Nephron (organoid): ENCODE data around the gene N4BP2L2.
A peak's percentile ranks its signal among the peaks of the same experiment; 100 is the strongest.
"Not testable (repeated sequence)": the region's sequence is repeated elsewhere in the genome, so short reads cannot be mapped to it uniquely, and the experiment has no call there.

Experiments
- H3K27ac Mint-ChIP-seq, 3 experiments: 2 replicates each; pipeline ENCODE4 v1.8.0; 2020; ENCODE audit warnings: mixed read lengths in 3 of 3, mild to moderate bottlenecking in 2 of 3, moderate library complexity in 1 of 3
- H3K27me3 Mint-ChIP-seq: 2 replicates; pipeline ENCODE4 v1.8.0; 2021; ENCODE audit warnings: low read depth, mild to moderate bottlenecking, moderate library complexity, mixed read lengths
- H3K36me3 Mint-ChIP-seq: 2 replicates; pipeline ENCODE4 v1.8.0; 2020; ENCODE audit warnings: low read depth, mixed read lengths
- H3K4me1 Mint-ChIP-seq: 2 replicates; pipeline ENCODE4 v1.8.0; 2020; ENCODE audit warnings: mixed read lengths
- H3K4me3 Mint-ChIP-seq, 3 experiments: 2 replicates each; pipeline ENCODE4 v1.8.0; 2020; ENCODE audit warnings: mild to moderate bottlenecking in 3 of 3, mixed read lengths in 3 of 3, moderate library complexity in 2 of 3
- H3K9me3 Mint-ChIP-seq: 2 replicates; pipeline ENCODE4 v1.8.0; 2020; ENCODE audit warnings: mixed read lengths
- TF ChIP-seq, protein P1 (sequence below), 3 experiments: fragments of 200-600 bp; sonication (generic); IDR thresholded peaks; one replicate each; pipeline ENCODE4 v1.5.0; 2021; ENCODE audit warnings: antibody characterized with exemption in 3 of 3; ENCODE audit not compliant: unreplicated experiment in 3 of 3

N4BP2L2 gene

DNA sequence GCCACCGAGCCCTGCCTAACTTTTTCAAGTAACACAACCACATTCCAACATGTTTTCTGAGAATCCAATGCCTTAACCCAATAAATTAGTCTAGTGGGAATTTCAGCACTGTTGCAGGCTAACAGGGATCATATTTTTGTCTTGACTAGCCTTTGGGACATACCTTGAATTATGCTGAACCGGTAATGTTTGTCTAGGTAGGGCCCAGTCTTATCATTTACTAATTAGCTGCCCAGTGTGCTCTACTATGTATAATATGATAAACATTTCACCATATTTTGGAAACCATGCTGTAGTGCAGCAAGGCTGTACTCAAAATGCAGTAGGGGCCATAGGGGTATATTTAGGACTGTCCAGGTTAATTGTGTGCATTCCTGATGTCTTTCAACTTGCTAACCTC is 44.4 kb upstream of the N4BP2L2 start:
- Mint-ChIP-seq H3K27ac (no peak overlapping the region), H3K27me3 (peaks cover 6% of the 10 kb centered on the region), H3K4me3 (no peak overlapping the region), H3K4me1 (peaks cover 9% of the 10 kb centered on the region), H3K36me3 (no peaks in the 10 kb centered on the region), H3K9me3 (peaks cover 5% of the 10 kb centered on the region)
- TF ChIP-seq, protein P1, sequence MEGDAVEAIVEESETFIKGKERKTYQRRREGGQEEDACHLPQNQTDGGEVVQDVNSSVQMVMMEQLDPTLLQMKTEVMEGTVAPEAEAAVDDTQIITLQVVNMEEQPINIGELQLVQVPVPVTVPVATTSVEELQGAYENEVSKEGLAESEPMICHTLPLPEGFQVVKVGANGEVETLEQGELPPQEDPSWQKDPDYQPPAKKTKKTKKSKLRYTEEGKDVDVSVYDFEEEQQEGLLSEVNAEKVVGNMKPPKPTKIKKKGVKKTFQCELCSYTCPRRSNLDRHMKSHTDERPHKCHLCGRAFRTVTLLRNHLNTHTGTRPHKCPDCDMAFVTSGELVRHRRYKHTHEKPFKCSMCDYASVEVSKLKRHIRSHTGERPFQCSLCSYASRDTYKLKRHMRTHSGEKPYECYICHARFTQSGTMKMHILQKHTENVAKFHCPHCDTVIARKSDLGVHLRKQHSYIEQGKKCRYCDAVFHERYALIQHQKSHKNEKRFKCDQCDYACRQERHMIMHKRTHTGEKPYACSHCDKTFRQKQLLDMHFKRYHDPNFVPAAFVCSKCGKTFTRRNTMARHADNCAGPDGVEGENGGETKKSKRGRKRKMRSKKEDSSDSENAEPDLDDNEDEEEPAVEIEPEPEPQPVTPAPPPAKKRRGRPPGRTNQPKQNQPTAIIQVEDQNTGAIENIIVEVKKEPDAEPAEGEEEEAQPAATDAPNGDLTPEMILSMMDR (IDR thresholded peaks at IDR 0.05; ENCODE audit: unreplicated experiment in 3 of 3): no peak

DNA sequence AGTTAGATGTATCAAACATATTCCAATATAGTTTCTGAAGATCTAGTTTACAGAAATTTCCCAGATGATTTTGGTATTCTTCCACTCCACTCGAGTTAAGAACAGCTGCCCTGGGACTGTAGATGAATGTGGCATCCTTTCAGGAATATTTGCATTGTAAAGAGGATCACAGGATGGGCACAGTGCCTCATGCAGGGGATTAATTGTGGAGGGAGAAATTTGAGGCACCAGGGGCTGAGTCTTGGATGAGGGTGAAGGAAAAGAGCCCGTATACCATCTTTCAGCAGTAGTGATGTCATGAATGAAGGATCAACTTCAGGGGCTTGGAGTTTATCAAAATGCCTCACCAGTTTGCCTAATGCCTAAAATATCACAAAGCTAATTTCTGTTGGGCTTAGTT is 43.7 kb upstream of the N4BP2L2 start:
- no peaks in the 10 kb centered on the region for H3K36me3 Mint-ChIP-seq
- H3K4me1 Mint-ChIP-seq: peaks cover 9% of the 10 kb centered on the region
- peaks cover 7% of the 10 kb centered on the region for H3K9me3 Mint-ChIP-seq
- no peak overlapping the region for H3K27ac Mint-ChIP-seq
- H3K27me3 Mint-ChIP-seq: peaks cover 6% of the 10 kb centered on the region
- TF ChIP-seq, protein P1 (IDR thresholded peaks at IDR 0.05; ENCODE audit: unreplicated experiment in 3 of 3): no peak
- no peak overlapping the region for H3K4me3 Mint-ChIP-seq

DNA sequence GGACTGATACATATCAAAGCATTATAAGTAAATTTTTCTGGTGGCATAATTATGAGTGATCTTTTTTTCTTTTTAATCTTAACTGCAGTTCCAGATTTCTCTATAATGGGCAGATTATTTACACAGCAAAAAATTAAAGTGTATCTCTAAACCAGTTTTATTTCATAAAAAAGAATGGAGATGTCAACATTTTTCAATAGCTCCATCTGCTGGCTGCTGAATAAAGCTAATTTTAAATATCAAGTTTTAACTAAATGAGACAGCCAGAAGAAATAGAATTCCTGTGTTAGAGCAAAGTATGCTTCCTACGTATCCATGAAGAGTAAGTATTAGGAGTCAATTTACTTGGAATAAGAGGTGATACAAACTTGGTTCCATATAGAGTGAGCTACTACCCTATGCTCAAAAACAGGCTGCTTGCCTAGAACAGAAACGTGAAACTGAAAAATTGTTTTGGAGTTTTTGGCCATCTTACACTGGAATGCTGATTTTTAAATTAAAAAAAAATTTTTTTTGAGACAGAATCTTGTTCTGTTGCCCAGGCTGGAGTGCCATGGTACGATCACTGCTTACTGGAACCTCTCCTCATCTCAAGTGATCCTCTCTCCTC is 42.7 kb upstream of the N4BP2L2 start:
- Mint-ChIP-seq H3K27me3 (peaks cover 6% of the 10 kb centered on the region), H3K36me3 (no peaks in the 10 kb centered on the region), H3K4me3 (no peak overlapping the region)

DNA sequence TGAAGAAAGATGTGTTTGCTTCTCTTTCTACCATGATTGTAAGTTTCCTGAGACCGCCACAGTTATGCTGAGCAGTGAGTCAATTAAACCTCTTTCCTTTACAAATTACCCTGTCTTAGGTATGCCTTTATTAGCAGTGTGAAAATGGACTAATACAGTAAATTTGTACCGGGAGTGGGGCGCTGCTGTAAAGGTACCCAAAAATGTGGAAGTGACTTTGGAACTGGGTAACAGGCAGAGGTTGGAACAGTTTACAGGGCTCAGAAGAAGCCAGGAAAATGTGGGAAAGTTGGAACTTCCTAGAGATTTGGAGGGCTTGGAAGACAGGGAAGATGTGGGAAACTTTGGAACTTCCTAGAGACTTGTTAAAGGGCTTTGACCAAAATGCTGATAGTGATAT is 38.4 kb upstream of the N4BP2L2 start:
- Mint-ChIP-seq H3K9me3 (peaks cover 15% of the 10 kb centered on the region), H3K36me3 (no peaks in the 10 kb centered on the region), H3K27ac (no peak overlapping the region), H3K27me3 (no peaks in the 10 kb centered on the region), H3K4me1 (no peaks in the 10 kb centered on the region), H3K4me3 (no peak overlapping the region)
- TF ChIP-seq, protein P1 (IDR thresholded peaks at IDR 0.05; ENCODE audit: unreplicated experiment in 3 of 3): no peak

More for the DNA sequence above, 42.7 kb upstream of the N4BP2L2 start:
- no peak overlapping the region for H3K27ac Mint-ChIP-seq
- H3K9me3 Mint-ChIP-seq: peaks cover 15% of the 10 kb centered on the region
- TF ChIP-seq, protein P1 (IDR thresholded peaks at IDR 0.05; ENCODE audit: unreplicated experiment in 3 of 3): peak; percentile 53 to 66 (median 59)
- H3K4me1 Mint-ChIP-seq: peaks cover 9% of the 10 kb centered on the region

DNA sequence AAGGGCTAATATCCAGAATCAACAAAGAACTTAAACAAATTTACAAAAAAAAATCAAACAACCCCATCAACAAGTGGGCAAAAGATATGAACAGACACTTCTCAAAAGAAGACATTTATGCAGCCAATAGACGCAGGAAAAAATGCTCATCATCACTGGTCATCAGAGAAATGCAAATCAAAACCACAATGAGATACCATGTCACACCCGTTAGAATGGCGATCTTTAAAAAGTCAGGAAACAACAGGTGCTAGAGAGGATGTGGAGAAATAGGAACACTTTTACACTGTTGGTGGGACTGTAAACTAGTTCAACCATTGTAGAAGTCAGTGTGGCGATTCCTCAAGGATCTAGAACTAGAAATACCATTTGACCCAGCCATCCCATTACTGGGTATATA is 37.1 kb upstream of the N4BP2L2 start:
- H3K4me1 Mint-ChIP-seq, H3K36me3 Mint-ChIP-seq, H3K27me3 Mint-ChIP-seq, H3K27ac Mint-ChIP-seq, H3K4me3 Mint-ChIP-seq: not testable (repeated sequence)
- H3K9me3 Mint-ChIP-seq: peaks cover 15% of the 10 kb centered on the region

DNA sequence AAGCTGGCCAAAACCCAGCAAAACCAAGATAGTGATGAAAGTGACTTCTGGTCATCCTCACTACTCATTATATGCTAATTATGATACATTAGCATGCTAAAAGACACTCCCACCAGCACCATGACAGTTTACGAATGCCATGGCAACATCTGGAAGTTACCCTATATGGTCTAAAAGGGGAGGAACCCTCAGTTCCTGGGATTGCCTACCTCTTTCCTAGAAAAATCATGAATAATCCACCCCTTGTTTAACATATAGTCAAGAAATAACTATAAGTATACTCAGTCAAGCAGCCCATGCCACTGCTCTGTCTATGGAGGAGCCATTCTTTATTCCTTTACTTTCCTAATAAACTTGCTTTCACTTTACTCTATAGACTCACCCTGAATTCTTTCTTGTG is 22.2 kb upstream of the N4BP2L2 start:
- peaks cover 12% of the 10 kb centered on the region for H3K9me3 Mint-ChIP-seq
- H3K27me3 Mint-ChIP-seq, H3K36me3 Mint-ChIP-seq, H3K4me3 Mint-ChIP-seq, H3K27ac Mint-ChIP-seq, H3K4me1 Mint-ChIP-seq: not testable (repeated sequence)

DNA sequence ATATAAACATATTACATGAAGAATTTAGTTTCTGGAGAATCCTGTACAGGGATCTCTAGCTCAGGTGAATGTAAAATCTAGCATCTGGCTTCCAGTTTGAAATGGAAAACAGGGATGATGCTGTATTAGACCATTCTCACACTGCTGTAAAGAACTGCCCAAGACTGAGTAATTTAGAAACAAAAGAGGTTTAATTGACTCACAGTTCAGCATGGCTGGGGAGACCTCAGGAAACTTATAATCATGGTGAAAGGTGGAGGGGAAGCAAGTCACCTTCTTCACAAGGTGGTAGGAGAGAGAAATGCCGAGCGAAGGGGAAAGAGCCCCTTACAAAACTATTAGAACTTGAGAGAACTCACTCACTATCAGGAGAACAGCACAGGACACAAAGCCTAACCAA is 17.0 kb upstream of the N4BP2L2 start:
- Mint-ChIP-seq H3K27me3 (peaks cover 3% of the 10 kb centered on the region), H3K36me3 (no peaks in the 10 kb centered on the region), H3K9me3 (peaks cover 2% of the 10 kb centered on the region), H3K27ac (no peak overlapping the region), H3K4me3 (no peak overlapping the region), H3K4me1 (no peaks in the 10 kb centered on the region)
- TF ChIP-seq, protein P1 (IDR thresholded peaks at IDR 0.05; ENCODE audit: unreplicated experiment in 3 of 3): no peak
